HG03354 (cell line): ENCODE results near the gene ZSCAN10.

Experiments used
- ATAC-seq: cut with Tn5 transposase; IDR thresholded peaks from one replicate; pipeline ENCODE4 v1.9.1; 2021; ENCODE audit warnings: mild to moderate bottlenecking; ENCODE audit not compliant: unreplicated experiment, poor library complexity, severe bottlenecking

The ZSCAN10 gene

GRCh38 chr16:3135126-3135715 lies 36.1 kb upstream of the ZSCAN10 start:
- ATAC-seq: peak; percentile 9

- ATAC-seq: peak; percentile 89
Measured at GRCh38 chr16:3134338-3135125, 35.4 kb upstream of the ZSCAN10 start, which contains the start of gene ZNF213. ZNF213 (plus strand) TSS chr16:3135029; CDS start chr16:3137281, 2,252 bp downstream.

GRCh38 chr16:3133844-3134243 lies 34.8 kb upstream of the ZSCAN10 start:
- ATAC-seq: no peak

- ATAC-seq: no peak
Measured at GRCh38 chr16:3131755-3132377, 32.8 kb upstream of the ZSCAN10 start.

GRCh38 chr16:3129137-3130131 lies 30.3 kb upstream of the ZSCAN10 start:
- ATAC-seq: peak; percentile 40

- ATAC-seq: no peak
Measured at GRCh38 chr16:3127745-3128144, 28.7 kb upstream of the ZSCAN10 start.

- ATAC-seq: peak; percentile 87
Measured at GRCh38 chr16:3123986-3124886, 25.1 kb upstream of the ZSCAN10 start.

- no peak for ATAC-seq
Measured at GRCh38 chr16:3122926-3123570, 24.0 kb upstream of the ZSCAN10 start.

- no peak for ATAC-seq
Measured at GRCh38 chr16:3121851-3122467, 22.9 kb upstream of the ZSCAN10 start.

- ATAC-seq: no peak
Measured at GRCh38 chr16:3120435-3120834, 21.3 kb upstream of the ZSCAN10 start.

- no peak for ATAC-seq
Measured at GRCh38 chr16:3119701-3120408, 20.8 kb upstream of the ZSCAN10 start.

GRCh38 chr16:3119286-3119685 lies 20.2 kb upstream of the ZSCAN10 start:
- no peak for ATAC-seq

GRCh38 chr16:3118846-3119245 lies 19.8 kb upstream of the ZSCAN10 start:
- no peak for ATAC-seq

GRCh38 chr16:3118204-3118790 lies 19.2 kb upstream of the ZSCAN10 start:
- ATAC-seq: no peak

GRCh38 chr16:3115561-3115960 lies 16.5 kb upstream of the ZSCAN10 start:
- ATAC-seq: no peak

- no peak for ATAC-seq
Measured at GRCh38 chr16:3115003-3115402, 15.9 kb upstream of the ZSCAN10 start.
